ENCODE measurements around the gene ZKSCAN2. TPM values are rescaled to one million over a fixed set of nuclear protein-coding genes. Genes with fewer than 3 reads are reported as not detected.

Gene ZKSCAN2
- total RNA-seq, 1 experiment from 2014 or later: 0.99 TPM

GRCh38 chr16:25224731-25225319, 32.8 kb downstream of the ZKSCAN2 start:
- DNase-seq (ENCODE audit: low spot score): no peak

- DNase-seq (ENCODE audit: low spot score): no peak
Measured at GRCh38 chr16:25223964-25224363, 33.7 kb downstream of the ZKSCAN2 start.

- DNase-seq (ENCODE audit: low spot score): no peak
Measured at GRCh38 chr16:25222959-25223358, 34.7 kb downstream of the ZKSCAN2 start.

GRCh38 chr16:25219070-25219737, 38.4 kb downstream of the ZKSCAN2 start:
- no peak for DNase-seq (ENCODE audit: low spot score)

GRCh38 chr16:25217921-25218320, 39.7 kb downstream of the ZKSCAN2 start:
- DNase-seq (ENCODE audit: low spot score): no peak

GRCh38 chr16:25217112-25217511, 40.5 kb downstream of the ZKSCAN2 start:
- DNase-seq (ENCODE audit: low spot score): no peak

- no peak for DNase-seq (ENCODE audit: low spot score)
Measured at GRCh38 chr16:25213709-25214397, 43.8 kb downstream of the ZKSCAN2 start.

GRCh38 chr16:25212636-25213035, 45.0 kb downstream of the ZKSCAN2 start:
- no peak for DNase-seq (ENCODE audit: low spot score)

- DNase-seq (ENCODE audit: low spot score): no peak
Measured at GRCh38 chr16:25210758-25211157, 46.9 kb downstream of the ZKSCAN2 start.

GRCh38 chr16:25199457-25199856, 58.2 kb downstream of the ZKSCAN2 start:
- DNase-seq (ENCODE audit: low spot score): no peak

- no peak for DNase-seq (ENCODE audit: low spot score)
Measured at GRCh38 chr16:25198021-25198420, 59.6 kb downstream of the ZKSCAN2 start.

- no peak for DNase-seq (ENCODE audit: low spot score)
Measured at GRCh38 chr16:25194273-25194878, 63.3 kb downstream of the ZKSCAN2 start.

GRCh38 chr16:25192096-25192495, 65.5 kb downstream of the ZKSCAN2 start:
- no peak for DNase-seq (ENCODE audit: low spot score)

- DNase-seq (ENCODE audit: low spot score): no peak
Measured at GRCh38 chr16:25189305-25189704, 68.3 kb downstream of the ZKSCAN2 start.

GRCh38 chr16:25187491-25187795, 70.2 kb downstream of the ZKSCAN2 start:
- DNase-seq (ENCODE audit: low spot score): no peak

Other genes starting within 250 kb of the ZKSCAN2 start
- gene ARHGAP17, start 242.5 kb downstream of the ZKSCAN2 start, total RNA-seq (2014; rRNA removed; shearing (Covaris generic)): 8.5 and 9.7 TPM in 2 replicates
- 24.1 and 26.0 TPM in 2 replicates for gene LCMT1, start 146.1 kb downstream of the ZKSCAN2 start, total RNA-seq (2014; rRNA removed; shearing (Covaris generic))
- not detected in 2 replicates for gene AQP8, start 40.9 kb downstream of the ZKSCAN2 start, total RNA-seq (2014; rRNA removed; shearing (Covaris generic))